Measurements from ENCODE around the gene FREY1.
"Not testable (repeated sequence)": the region's sequence is repeated elsewhere in the genome, so short reads cannot be mapped to it uniquely, and the experiment has no call there.

The FREY1 gene

DNA sequence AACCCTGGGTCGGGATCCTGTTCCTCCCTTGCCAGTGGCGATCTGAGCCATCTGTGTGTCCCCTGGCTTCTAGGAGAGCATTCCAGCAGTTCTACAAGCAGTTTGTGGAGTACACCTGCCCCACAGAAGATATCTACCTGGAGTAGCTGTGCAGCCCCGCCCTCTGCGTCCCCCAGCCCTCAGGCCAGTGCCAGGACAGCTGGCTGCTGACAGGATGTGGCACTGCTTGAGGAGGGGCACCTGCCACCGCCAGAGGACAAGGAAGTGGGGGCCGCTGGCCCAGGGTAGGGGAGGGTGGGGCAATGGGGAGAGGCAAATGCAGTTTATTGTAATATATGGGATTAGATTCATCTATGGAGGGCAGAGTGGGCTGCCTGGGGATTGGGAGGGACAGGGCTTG is 1.5 kb downstream of the FREY1 start:
- H3K4me1 ChIP-seq (ENCODE audit: control insufficient read depth, insufficient read depth, low read length), result peaks cover 17% of the 10 kb centered on the region
- not testable (repeated sequence) for H3K9me3 ChIP-seq (ENCODE audit: control insufficient read depth, low read length); H3K36me3 ChIP-seq (ENCODE audit: control insufficient read depth, insufficient read depth, low read length); H3K9ac ChIP-seq (ENCODE audit: low read length); H3K27me3 ChIP-seq (ENCODE audit: control insufficient read depth, insufficient read depth, low read length); H3K4me3 ChIP-seq (ENCODE audit: low read length)

DNA sequence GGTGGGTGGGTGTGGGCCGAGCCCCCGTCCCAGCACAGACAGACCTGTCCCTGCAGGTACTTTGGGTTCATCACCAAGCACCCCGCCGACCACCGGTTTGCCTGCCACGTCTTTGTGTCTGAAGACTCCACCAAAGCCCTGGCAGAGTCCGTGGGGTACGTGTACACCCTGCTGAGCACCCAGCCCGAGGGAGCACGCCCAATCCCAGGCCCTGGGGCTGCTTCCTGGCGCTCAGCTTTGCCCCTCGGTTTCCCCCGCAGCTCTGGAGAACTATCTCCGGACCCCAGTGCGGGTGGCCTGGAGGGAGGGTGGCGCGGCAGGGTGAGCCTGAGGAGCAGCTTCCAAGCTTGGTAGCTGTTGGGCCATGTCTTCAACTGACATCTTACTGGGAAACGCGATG is 2.0 kb downstream of the FREY1 start:
- Histone ChIP-seq H3K9ac (ENCODE audit: low read length) (no peak overlapping the region), H3K9me3 (ENCODE audit: control insufficient read depth, low read length) (no peaks in the 10 kb centered on the region), H3K4me3 (ENCODE audit: low read length) (no peak overlapping the region), H3K4me1 (ENCODE audit: control insufficient read depth, insufficient read depth, low read length) (peaks cover 17% of the 10 kb centered on the region), H3K27me3 (ENCODE audit: control insufficient read depth, insufficient read depth, low read length) (peaks cover 11% of the 10 kb centered on the region), H3K36me3 (ENCODE audit: control insufficient read depth, insufficient read depth, low read length) (no peaks in the 10 kb centered on the region)

DNA sequence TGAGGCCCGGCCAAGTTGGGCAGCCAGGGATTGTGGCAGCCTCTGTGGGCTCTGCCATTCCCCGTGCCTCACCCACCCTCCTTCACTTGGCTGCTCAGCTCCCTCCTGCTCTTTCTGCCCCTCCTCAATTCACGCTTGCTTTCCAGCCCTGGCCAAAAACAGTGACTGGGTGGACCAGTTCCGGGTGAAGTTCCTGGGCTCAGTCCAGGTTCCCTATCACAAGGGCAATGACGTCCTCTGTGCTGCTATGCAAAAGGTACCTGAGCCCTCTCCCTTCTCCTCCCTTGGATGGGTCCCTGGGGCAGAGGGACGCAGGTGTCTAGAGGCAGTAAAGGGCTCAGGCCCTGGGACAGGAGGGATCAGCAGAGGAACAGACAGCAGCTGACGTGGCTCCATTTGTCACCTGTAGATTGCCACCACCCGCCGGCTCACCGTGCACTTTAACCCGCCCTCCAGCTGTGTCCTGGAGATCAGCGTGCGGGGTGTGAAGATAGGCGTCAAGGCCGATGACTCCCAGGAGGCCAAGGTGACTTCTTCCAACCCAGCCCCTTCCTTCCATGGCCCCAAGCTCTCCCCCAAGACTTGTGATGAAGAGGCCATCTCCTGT is 2.7 kb downstream of the FREY1 start:
- no peak overlapping the region for H3K4me3 ChIP-seq (ENCODE audit: low read length)
- H3K9me3 ChIP-seq (ENCODE audit: control insufficient read depth, low read length), result no peaks in the 10 kb centered on the region
- H3K36me3 ChIP-seq (ENCODE audit: control insufficient read depth, insufficient read depth, low read length), result no peaks in the 10 kb centered on the region
- H3K27me3 ChIP-seq (ENCODE audit: control insufficient read depth, insufficient read depth, low read length), result peaks cover 12% of the 10 kb centered on the region
- peaks cover 18% of the 10 kb centered on the region for H3K4me1 ChIP-seq (ENCODE audit: control insufficient read depth, insufficient read depth, low read length)
- no peak overlapping the region for H3K9ac ChIP-seq (ENCODE audit: low read length)

DNA sequence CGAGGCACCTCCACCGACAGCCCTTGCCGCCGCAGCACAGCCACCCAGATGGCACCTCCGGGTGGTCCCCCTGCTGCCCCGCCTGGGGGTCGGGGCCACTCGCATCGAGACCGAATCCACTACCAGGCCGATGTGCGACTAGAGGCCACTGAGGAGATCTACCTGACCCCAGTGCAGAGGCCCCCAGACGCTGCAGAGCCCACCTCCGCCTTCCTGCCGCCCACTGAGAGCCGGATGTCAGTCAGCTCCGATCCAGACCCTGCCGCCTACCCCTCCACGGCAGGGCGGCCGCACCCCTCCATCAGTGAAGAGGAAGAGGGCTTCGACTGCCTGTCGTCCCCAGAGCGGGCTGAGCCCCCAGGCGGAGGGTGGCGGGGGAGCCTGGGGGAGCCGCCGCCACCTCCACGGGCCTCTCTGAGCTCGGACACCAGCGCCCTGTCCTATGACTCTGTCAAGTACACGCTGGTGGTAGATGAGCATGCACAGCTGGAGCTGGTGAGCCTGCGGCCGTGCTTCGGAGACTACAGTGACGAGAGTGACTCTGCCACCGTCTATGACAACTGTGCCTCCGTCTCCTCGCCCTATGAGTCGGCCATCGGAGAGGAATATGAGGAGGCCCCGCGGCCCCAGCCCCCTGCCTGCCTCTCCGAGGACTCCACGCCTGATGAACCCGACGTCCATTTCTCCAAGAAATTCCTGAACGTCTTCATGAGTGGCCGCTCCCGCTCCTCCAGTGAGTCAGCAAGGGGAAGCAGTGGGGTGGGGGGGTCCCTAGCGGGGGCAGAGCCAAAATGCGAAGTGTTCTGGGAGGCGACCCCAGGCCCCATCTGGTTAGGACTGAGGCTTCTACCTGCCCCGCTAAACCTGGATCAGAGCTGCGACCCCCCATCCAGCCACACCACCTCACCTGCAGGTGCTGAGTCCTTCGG is 4.4 kb downstream of the FREY1 start:
- Histone ChIP-seq H3K4me1 (ENCODE audit: control insufficient read depth, insufficient read depth, low read length) (peaks cover 24% of the 10 kb centered on the region), H3K9ac (ENCODE audit: low read length) (no peak overlapping the region), H3K4me3 (ENCODE audit: low read length) (no peak overlapping the region), H3K36me3 (ENCODE audit: control insufficient read depth, insufficient read depth, low read length) (no peaks in the 10 kb centered on the region), H3K27me3 (ENCODE audit: control insufficient read depth, insufficient read depth, low read length) (peaks cover 20% of the 10 kb centered on the region), H3K9me3 (ENCODE audit: control insufficient read depth, low read length) (no peaks in the 10 kb centered on the region)

DNA sequence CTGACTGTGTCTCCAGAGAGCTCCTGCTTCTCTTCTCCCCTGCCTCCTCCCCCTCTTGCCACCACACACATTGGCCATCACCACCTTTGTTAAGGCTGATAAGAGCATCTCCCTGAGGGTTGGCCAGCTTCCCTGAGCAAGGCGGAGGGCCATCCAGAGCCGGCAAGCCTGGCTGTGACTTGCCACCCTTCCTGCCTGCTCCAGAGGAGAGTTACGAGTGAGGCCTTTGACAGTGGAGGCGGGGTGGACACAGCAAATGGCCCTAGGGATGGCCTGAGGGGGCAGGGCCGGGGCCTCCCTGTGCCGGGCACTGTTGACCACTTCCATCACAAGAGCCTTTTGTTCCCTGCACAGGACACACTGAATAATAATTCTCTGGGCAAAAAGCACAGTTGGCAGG is 5.4 kb downstream of the FREY1 start:
- H3K9me3 ChIP-seq (ENCODE audit: control insufficient read depth, low read length), result no peaks in the 10 kb centered on the region
- H3K4me1 ChIP-seq (ENCODE audit: control insufficient read depth, insufficient read depth, low read length), result peaks cover 24% of the 10 kb centered on the region
- H3K9ac ChIP-seq (ENCODE audit: low read length), result no peak overlapping the region
- H3K27me3 ChIP-seq (ENCODE audit: control insufficient read depth, insufficient read depth, low read length), result peaks cover 24% of the 10 kb centered on the region
- no peak overlapping the region for H3K4me3 ChIP-seq (ENCODE audit: low read length)
- H3K36me3 ChIP-seq (ENCODE audit: control insufficient read depth, insufficient read depth, low read length), result no peaks in the 10 kb centered on the region

DNA sequence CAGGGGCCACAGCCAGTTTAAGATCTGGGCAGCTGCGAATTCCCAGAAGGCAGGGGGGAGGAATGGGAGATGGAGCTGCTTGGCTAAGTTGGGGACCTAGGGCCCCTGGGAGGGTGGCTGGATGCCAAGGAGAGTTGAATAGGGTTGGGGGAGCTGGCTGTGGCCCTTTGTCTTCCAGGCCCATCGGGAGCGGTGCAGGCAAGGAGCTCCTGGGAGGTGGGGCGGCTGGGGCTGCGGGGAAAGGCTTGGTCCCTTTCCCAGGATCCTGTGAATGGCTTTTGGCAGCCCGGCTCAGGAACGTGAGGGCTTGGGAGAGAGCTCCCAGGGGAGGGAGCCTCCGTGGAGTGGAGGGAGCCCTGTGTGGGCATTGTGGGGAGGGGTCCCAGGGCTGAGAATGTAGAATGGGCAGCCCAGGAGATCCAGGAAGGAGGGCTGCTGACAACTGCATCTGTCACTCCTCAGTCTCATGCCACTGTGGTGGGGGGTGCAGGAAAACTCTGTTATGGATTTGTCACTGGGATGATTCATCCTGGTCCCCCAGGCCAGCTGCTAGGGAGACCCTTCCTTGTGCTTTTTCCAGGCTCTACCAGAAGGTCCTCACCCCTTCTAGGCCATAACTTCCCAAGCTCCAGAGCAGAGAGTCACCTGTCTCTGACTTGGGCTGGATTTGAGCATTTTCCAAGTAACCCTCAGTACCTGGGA is 6.0 kb downstream of the FREY1 start:
- no peak overlapping the region for H3K9ac ChIP-seq (ENCODE audit: low read length)
- H3K4me3 ChIP-seq (ENCODE audit: low read length), result no peak overlapping the region
- H3K9me3 ChIP-seq (ENCODE audit: control insufficient read depth, low read length), result no peaks in the 10 kb centered on the region
- H3K27me3 ChIP-seq (ENCODE audit: control insufficient read depth, insufficient read depth, low read length), result peaks cover 29% of the 10 kb centered on the region
- peaks cover 24% of the 10 kb centered on the region for H3K4me1 ChIP-seq (ENCODE audit: control insufficient read depth, insufficient read depth, low read length)
- no peaks in the 10 kb centered on the region for H3K36me3 ChIP-seq (ENCODE audit: control insufficient read depth, insufficient read depth, low read length)

DNA sequence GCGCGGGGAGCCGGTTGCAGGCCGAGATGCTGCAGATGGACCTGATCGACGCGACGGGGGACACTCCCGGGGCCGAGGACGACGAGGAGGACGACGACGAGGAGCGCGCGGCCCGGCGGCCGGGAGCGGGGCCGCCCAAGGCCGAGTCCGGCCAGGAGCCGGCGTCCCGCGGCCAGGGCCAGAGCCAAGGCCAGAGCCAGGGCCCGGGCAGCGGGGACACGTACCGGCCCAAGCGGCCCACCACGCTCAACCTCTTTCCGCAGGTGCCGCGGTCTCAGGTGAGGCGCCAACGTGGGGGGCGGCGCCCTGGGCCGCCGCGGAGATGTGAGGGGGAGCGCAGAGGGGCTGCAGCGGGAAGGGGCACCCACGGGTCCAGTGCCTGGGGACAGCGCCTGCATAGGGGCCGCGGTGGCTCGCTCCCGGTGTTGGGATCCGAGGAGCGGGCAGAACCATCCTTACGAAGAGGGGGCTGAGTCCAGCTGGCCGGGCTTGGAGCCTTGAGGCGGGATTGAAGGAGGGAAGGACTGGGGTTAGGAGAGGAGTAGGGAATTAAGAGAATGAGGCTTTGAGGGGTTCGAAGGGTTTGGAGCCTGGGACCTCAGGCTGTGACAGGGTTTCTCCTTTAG is 6.8 kb downstream of the FREY1 start:
- not testable (repeated sequence) for H3K36me3 ChIP-seq (ENCODE audit: control insufficient read depth, insufficient read depth, low read length); H3K9ac ChIP-seq (ENCODE audit: low read length); H3K9me3 ChIP-seq (ENCODE audit: control insufficient read depth, low read length); H3K4me3 ChIP-seq (ENCODE audit: low read length)
- peaks cover 21% of the 10 kb centered on the region for H3K4me1 ChIP-seq (ENCODE audit: control insufficient read depth, insufficient read depth, low read length)
- H3K27me3 ChIP-seq (ENCODE audit: control insufficient read depth, insufficient read depth, low read length), result peaks cover 33% of the 10 kb centered on the region

DNA sequence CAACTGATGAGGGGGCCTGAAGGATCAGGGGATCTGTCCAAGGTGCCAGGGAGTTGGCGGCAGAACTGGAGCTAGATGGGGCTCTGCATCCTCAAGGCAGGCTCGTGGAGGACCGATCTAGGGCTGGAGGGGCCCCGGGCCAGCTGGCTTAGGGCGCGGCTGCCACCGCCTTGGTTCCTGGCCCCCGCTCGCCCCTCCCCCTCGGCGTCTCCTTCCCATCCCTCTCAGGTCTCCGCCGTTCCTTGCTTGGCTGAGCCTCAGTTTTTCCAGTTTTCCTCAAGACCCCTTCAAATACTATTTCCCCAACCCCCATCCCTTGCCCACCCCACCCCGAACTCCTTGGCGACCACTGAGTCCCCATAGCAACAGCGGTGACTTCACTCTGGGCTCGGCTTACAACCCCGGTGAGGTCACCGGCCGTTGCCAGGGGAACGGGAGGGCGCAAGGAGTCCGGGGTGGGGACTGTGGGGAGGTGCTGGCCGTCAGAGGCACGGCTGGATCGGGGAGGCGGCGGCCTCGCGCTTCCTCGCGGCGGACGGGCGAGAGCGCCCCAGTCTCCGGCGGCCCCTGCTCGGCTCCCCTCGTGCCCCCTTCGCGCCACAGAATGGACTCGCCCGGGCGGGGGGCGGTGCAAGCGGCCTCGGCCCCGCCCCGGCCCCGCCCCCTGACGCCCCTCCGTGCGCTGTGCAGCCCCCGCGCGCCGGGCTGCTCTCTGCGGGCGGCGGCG is 7.5 kb downstream of the FREY1 start:
- Histone ChIP-seq H3K36me3 (ENCODE audit: control insufficient read depth, insufficient read depth, low read length) (no peaks in the 10 kb centered on the region), H3K27me3 (ENCODE audit: control insufficient read depth, insufficient read depth, low read length) (peaks cover 33% of the 10 kb centered on the region), H3K4me1 (ENCODE audit: control insufficient read depth, insufficient read depth, low read length) (peaks cover 17% of the 10 kb centered on the region), H3K4me3 (ENCODE audit: low read length) (no peak overlapping the region), H3K9ac (ENCODE audit: low read length) (peak overlapping the region; percentile 39), H3K9me3 (ENCODE audit: control insufficient read depth, low read length) (no peaks in the 10 kb centered on the region)

DNA sequence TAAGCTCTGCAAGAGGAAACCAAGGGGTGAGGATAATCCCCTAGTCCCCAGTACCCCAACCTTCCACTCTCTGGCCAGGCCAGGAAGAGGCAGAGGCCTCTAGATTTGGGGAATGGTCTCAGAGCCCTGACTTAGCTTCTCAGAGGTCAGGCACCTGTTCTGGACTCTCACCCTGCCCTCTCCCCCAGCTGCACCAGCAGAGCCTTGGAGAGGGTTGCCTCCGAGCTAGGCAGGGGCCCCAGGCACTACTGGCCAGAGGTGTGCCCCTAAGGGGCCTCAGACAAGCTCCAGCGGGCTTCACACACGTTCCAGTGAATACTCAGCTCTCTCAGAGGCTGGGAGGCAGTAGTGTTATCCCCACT is 8.0 kb downstream of the FREY1 start:
- Histone ChIP-seq H3K36me3 (ENCODE audit: control insufficient read depth, insufficient read depth, low read length) (no peaks in the 10 kb centered on the region), H3K4me1 (ENCODE audit: control insufficient read depth, insufficient read depth, low read length) (peaks cover 12% of the 10 kb centered on the region), H3K4me3 (ENCODE audit: low read length) (no peak overlapping the region), H3K9ac (ENCODE audit: low read length) (peak overlapping the region; percentile 39), H3K9me3 (ENCODE audit: control insufficient read depth, low read length) (no peaks in the 10 kb centered on the region), H3K27me3 (ENCODE audit: control insufficient read depth, insufficient read depth, low read length) (peaks cover 38% of the 10 kb centered on the region)

DNA sequence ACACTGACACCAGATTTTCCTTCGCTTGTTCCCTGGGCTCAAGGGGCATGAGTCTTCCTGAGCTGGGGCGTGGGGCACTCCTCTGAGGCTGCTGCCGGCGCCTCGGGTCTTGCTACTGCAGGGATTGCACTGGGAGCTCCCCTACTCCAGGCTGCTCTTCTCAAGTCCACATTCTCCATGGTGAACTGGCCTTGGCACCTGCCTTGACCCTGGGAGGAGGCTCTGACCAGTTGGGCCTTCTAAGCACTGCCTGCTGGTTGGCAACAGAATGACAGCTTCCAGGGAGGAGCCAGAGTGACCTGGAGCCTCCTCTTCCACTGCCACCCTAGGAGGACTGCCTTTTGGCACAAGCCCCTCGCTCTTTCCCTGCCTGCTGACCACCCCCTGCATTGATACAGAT is 9.5 kb downstream of the FREY1 start:
- no peaks in the 10 kb centered on the region for H3K9me3 ChIP-seq (ENCODE audit: control insufficient read depth, low read length)
- H3K9ac ChIP-seq (ENCODE audit: low read length), result no peak overlapping the region
- H3K4me1 ChIP-seq (ENCODE audit: control insufficient read depth, insufficient read depth, low read length), result peaks cover 10% of the 10 kb centered on the region
- no peak overlapping the region for H3K4me3 ChIP-seq (ENCODE audit: low read length)
- H3K27me3 ChIP-seq (ENCODE audit: control insufficient read depth, insufficient read depth, low read length), result peaks cover 38% of the 10 kb centered on the region
- H3K36me3 ChIP-seq (ENCODE audit: control insufficient read depth, insufficient read depth, low read length), result no peaks in the 10 kb centered on the region

DNA sequence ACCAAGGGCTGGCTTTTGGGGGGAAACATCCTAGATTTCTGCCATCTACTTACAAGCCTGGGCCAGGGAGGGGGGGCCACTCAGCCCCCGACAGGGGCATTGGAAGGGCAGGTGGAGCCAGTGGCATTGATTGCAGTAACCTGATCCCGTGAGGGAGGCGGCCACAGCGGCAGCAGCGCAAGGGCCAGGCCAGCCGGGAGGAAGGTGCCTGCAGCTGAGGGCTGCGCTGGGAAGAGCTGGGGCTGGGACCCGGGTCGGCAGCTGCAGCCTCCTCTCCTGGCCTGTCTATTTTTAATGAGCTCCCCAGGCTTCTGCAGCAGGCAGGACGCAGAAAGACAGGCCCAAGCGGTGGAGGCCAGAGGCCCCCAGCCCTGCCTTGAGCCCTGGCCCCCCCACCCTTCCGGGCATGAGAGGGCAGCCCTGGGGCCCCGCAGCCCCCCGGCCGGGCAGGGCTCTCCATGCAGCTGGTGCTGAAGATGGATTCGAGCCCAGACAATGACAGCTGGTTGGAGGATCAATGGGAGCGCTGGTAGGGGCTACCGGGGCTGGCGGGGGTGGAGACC is 10.6 kb downstream of the FREY1 start:
- H3K27me3 ChIP-seq (ENCODE audit: control insufficient read depth, insufficient read depth, low read length), result peaks cover 38% of the 10 kb centered on the region
- no peaks in the 10 kb centered on the region for H3K36me3 ChIP-seq (ENCODE audit: control insufficient read depth, insufficient read depth, low read length)
- H3K4me3 ChIP-seq (ENCODE audit: low read length), result no peak overlapping the region
- peaks cover 10% of the 10 kb centered on the region for H3K4me1 ChIP-seq (ENCODE audit: control insufficient read depth, insufficient read depth, low read length)
- peak overlapping the region; percentile 15 for H3K9ac ChIP-seq (ENCODE audit: low read length)
- H3K9me3 ChIP-seq (ENCODE audit: control insufficient read depth, low read length), result no peaks in the 10 kb centered on the region

All from mucosa of stomach (tissue), 1 donor.